Measurements from ENCODE around the gene KCNK7.

DNA sequence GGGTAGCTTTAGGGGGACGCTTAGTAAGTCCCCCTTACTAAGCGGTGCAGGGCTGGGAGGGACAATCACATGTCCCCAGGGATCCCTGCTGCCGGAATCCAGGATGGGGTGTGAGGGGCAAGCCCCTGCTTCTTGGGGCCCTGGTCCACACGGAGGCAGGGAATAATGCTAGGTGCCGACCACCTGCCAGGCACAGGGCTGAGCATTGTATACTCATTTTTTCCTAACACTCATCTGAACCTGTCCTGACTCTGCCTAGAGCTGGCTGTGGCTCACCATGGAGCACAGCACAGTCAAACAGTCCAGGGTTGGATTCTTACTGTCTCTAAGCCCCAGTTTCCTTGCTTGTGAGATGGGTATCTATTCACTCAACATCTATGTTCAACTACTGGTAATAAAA is 36.1 kb downstream of the KCNK7 start:
- TF ChIP-seq GATA2 (IDR thresholded peaks at IDR 0.05; ENCODE audit: low read depth, low read length): no peak
- TF ChIP-seq GATA3 (IDR thresholded peaks at IDR 0.05; ENCODE audit: low read depth, low read length): no peak
